ENCODE measurements around the gene CDKN1C.

The CDKN1C gene

DNA sequence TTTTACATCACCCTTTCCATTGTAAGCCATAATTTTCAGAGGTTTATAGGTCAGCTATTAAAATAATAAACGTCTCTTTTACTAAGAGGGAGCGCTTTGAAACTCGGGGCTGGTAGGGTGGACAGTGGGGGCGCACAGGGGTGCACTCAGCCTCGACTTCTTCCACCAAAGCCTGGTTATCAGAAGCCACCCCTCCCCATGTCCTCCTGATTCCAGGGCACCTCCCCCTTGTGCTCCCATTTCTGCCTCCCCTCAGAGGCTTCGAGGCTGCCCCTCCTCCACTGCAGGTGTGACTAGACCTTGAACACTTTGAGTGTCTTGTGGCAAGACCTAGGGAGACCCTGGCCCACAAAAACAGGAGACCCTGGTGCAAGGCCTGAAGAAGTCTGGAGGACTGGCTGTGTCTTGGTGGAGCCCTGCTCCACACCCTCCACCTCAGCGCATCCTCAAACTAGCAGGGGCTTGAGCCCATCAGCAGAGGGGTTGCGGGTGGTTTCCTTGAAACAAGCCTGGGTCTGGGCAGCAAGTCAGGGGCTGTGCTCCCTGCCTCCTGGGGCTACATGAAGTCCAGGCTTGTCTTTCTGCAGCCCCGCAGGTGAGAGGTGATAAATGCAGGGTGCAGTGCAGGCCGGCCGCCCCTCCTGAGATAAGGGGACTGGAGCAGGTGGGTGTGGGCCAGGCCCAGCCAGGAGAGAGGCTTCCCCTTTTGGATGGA, 3.0 kb downstream of the CDKN1C start:
- DNase-seq, result no peak
- Mint-ChIP-seq H3K27ac (peak overlapping the region; percentile 97), H3K4me1 (peaks cover 28% of the 10 kb centered on the region), H3K9me3 (peaks cover 9% of the 10 kb centered on the region), H3K27me3 (ENCODE audit: low read depth, poor library complexity) (peaks cover 14% of the 10 kb centered on the region), H3K4me3 (peak overlapping the region; percentile 93), H3K36me3 (ENCODE audit: low read depth) (peaks cover 25% of the 10 kb centered on the region)
- TF ChIP-seq, protein P1, sequence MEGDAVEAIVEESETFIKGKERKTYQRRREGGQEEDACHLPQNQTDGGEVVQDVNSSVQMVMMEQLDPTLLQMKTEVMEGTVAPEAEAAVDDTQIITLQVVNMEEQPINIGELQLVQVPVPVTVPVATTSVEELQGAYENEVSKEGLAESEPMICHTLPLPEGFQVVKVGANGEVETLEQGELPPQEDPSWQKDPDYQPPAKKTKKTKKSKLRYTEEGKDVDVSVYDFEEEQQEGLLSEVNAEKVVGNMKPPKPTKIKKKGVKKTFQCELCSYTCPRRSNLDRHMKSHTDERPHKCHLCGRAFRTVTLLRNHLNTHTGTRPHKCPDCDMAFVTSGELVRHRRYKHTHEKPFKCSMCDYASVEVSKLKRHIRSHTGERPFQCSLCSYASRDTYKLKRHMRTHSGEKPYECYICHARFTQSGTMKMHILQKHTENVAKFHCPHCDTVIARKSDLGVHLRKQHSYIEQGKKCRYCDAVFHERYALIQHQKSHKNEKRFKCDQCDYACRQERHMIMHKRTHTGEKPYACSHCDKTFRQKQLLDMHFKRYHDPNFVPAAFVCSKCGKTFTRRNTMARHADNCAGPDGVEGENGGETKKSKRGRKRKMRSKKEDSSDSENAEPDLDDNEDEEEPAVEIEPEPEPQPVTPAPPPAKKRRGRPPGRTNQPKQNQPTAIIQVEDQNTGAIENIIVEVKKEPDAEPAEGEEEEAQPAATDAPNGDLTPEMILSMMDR (IDR thresholded peaks at IDR 0.05), result no peak

- no peak for DNase-seq
- H3K9me3 Mint-ChIP-seq, result peaks cover 12% of the 10 kb centered on the region
- peaks cover 9% of the 10 kb centered on the region for H3K27me3 Mint-ChIP-seq (ENCODE audit: low read depth, poor library complexity)
- H3K4me3 Mint-ChIP-seq, result peak overlapping the region; percentile 93
- H3K36me3 Mint-ChIP-seq (ENCODE audit: low read depth), result peaks cover 25% of the 10 kb centered on the region
- H3K4me1 Mint-ChIP-seq, result peaks cover 22% of the 10 kb centered on the region
- TF ChIP-seq, protein P1 (IDR thresholded peaks at IDR 0.05), result no peak
- H3K27ac Mint-ChIP-seq, result no peak overlapping the region
Measured at GRCh38 chr11:2881981-2882375, 3.6 kb downstream of the CDKN1C start.

- H3K9me3 Mint-ChIP-seq, result peaks cover 18% of the 10 kb centered on the region
- peaks cover 25% of the 10 kb centered on the region for H3K36me3 Mint-ChIP-seq (ENCODE audit: low read depth)
- no peak overlapping the region for H3K4me3 Mint-ChIP-seq
- H3K27ac Mint-ChIP-seq, result no peak overlapping the region
- DNase-seq, result no peak
- TF ChIP-seq, protein P1 (IDR thresholded peaks at IDR 0.05), result no peak
- peaks cover 6% of the 10 kb centered on the region for H3K27me3 Mint-ChIP-seq (ENCODE audit: low read depth, poor library complexity)
- peaks cover 16% of the 10 kb centered on the region for H3K4me1 Mint-ChIP-seq
Measured at GRCh38 chr11:2881076-2881980, 4.2 kb downstream of the CDKN1C start.

DNA sequence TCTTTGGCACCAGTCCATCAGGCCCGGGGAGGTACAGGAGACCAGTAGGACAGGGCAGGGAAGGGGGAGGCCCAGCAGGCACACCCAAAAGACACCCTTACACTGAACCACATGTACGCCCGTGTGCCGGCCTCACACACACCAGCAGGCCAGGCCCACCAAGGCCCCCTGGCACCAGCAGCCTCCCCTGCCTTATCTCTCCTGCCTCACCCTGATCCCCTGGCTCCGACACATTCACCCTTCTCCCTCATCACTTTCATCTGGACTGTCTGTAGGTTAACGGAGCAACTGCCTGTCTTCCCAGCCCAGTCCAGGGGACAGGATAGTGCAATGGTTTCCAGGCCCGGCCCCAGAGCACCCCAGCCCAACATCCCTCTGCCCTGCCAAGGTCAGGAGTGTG, 4.9 kb downstream of the CDKN1C start:
- H3K4me1 Mint-ChIP-seq, result peaks cover 16% of the 10 kb centered on the region
- H3K4me3 Mint-ChIP-seq, result no peak overlapping the region
- H3K27me3 Mint-ChIP-seq (ENCODE audit: low read depth, poor library complexity), result peaks cover 6% of the 10 kb centered on the region
- TF ChIP-seq, protein P1 (IDR thresholded peaks at IDR 0.05), result no peak
- H3K36me3 Mint-ChIP-seq (ENCODE audit: low read depth), result peaks cover 29% of the 10 kb centered on the region
- DNase-seq, result no peak
- no peak overlapping the region for H3K27ac Mint-ChIP-seq
- peaks cover 23% of the 10 kb centered on the region for H3K9me3 Mint-ChIP-seq

DNA sequence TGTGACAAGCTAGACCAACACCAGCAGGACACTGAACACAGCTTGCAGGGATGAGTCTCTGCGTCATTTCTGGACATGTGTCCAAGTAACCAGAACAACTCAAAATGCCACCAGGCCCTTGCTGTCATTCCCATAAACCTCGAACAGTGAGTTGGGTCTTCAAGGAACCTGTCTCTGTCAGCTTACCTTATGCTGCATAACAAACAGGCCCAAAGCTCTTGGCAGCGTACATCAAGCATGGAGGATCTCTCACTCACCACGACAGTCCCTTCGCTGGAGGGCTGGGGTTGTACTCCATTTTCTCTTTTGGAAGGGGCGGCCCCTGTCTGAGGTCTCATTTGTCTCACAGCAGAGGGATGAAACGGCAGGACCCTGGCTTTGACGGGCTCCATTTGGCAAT, 6.8 kb downstream of the CDKN1C start:
- H3K4me3 Mint-ChIP-seq, result no peak overlapping the region
- peaks cover 16% of the 10 kb centered on the region for H3K4me1 Mint-ChIP-seq
- H3K27ac Mint-ChIP-seq, result no peak overlapping the region
- peaks cover 10% of the 10 kb centered on the region for H3K27me3 Mint-ChIP-seq (ENCODE audit: low read depth, poor library complexity)
- TF ChIP-seq, protein P1 (IDR thresholded peaks at IDR 0.05), result no peak
- H3K9me3 Mint-ChIP-seq, result peaks cover 40% of the 10 kb centered on the region
- no peak for DNase-seq
- peaks cover 42% of the 10 kb centered on the region for H3K36me3 Mint-ChIP-seq (ENCODE audit: low read depth)

All from nephron progenitor cell (in vitro differentiated cells).